ENCODE data around the gene CHRM1. TPM values are rescaled to one million over a fixed set of nuclear protein-coding genes. Genes with fewer than 3 reads are reported as not detected.

The CHRM1 gene
- total and polyA plus RNA-seq, 7 donors: 0.06 TPM; not detected in 6

DNA sequence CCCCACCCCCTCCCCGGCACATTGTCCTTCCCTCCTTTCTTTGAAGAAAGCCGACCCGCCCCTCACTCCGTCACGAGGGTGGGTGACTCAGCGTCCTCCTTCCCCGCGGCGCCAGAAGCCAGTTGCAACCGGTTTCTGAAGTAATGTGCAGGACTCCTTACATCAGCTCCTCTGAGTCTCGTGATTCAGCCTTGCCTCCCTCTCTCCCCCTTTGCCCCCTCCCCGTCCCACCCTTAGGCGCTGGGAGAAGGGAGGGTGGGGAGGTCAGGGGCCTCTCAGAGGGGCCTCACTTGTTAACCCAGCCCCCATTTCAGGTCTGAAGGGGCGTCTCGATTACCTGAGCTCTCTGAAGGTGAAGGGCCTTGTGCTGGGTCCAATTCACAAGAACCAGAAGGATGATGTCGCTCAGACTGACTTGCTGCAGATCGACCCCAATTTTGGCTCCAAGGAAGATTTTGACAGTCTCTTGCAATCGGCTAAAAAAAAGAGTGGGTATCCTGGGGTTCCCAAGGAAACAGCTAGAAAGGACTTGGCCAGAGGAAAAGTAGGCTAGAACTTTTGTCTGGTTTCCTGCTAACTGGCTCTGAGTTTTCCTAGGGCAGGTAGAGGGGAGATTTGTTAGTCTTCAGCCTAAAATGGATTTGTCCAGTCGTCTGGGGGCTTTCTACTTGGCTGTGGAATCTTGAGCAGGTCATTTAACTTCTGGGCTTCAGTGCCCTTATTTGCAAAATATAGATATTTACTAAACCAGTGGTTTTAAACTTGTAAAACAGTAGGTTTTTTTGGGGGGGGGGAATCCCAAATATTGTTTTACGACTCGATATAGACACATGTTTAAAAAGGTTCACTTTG lies 39.4 kb downstream of the CHRM1 start:
- H3K4me1 ChIP-seq: peaks cover 41% of the 10 kb centered on the region

GRCh38 chr11:62880803-62881578 lies 40.2 kb downstream of the CHRM1 start, which contains the start of gene SLC3A2:
TSS of gene SLC3A2 (plus strand) at chr11:62880896. CDS start at chr11:62881024, 128 bp downstream.
- H3K27ac ChIP-seq: peak within 1 kb of the TSS; percentile 100
- no peaks in the 10 kb centered on the region for H3K9me3 ChIP-seq
- H3K36me3 ChIP-seq (ENCODE audit: insufficient read depth in 1 of 2, low read depth in 1 of 2): peaks cover 16 to 41% of the 10 kb centered on the region in 2 donors
- peaks cover 41% of the 10 kb centered on the region for H3K4me1 ChIP-seq
- WGBS, 3 donors: 0% methylated on average over 58 to 69 of the region's 69 CpGs
- intact Hi-C loops (cut with DNase I): loop anchor here in 1 of 2 donors (2.0 kb wide), 1 partner anchor 40 kb away; no protein-coding TSS in a partner anchor
- DNase-seq (peak; percentile 91 to 95), ATAC-seq (peak; percentile 85 to 89 (median 88))
- peak; percentile 59 for TF ChIP-seq CTCF (IDR thresholded peaks at IDR 0.05)
- H3K27me3 ChIP-seq (ENCODE audit: insufficient read depth in 3 of 3, low read length in 2 of 3): no peaks in the 10 kb centered on the region
- peak within 1 kb of the TSS; percentile 99 for H3K4me3 ChIP-seq

More for the DNA sequence above, 39.4 kb downstream of the CHRM1 start:
- Histone ChIP-seq H3K36me3 (ENCODE audit: insufficient read depth in 1 of 2, low read depth in 1 of 2) (peaks cover 17 to 49% of the 10 kb centered on the region in 2 donors), H3K27ac (peak overlapping the region; percentile 100), H3K9me3 (no peaks in the 10 kb centered on the region), H3K27me3 (ENCODE audit: insufficient read depth in 3 of 3, low read length in 2 of 3) (no peaks in the 10 kb centered on the region), H3K4me3 (peak overlapping the region; percentile 99)
- WGBS, 3 donors: 6 to 9% (median 7%) methylated on average over 17 to 21 of the region's 21 CpGs
- TF ChIP-seq CTCF (IDR thresholded peaks at IDR 0.05): no peak
- intact Hi-C loops (cut with DNase I): loop anchor here in 1 of 2 donors (2.0 kb wide), 1 partner anchor 41 kb away; no protein-coding TSS in a partner anchor
- DNase-seq (peak; percentile 96 to 97), ATAC-seq (peak; percentile 79 to 85 (median 83))

DNA sequence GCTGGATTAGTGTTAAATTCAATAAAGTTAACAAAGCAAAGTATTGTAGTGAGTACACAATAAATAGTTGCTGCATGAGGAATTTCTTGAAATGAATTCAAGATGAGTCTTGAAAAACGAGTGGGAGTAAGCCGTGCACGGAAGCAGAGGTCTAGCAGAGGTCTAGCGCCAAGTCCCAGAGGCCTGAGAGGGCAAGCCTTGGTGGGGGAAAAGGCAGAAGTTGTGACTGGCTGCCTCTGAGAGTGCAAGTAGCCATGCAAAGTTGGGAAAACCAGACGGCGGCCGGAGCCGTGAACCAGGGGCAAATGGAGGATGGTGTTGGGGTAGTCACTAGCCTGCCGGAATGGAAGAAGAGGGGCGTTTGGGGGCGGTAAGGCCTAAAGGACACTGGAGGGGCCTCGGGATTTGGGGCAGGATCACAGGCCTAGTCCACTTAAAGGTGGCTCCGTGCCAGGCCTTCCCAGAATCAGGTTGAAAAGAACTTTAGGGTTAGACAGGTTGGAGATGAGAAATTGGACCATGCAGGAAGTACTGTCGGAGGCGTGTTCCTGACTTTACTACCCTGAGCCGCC lies 40.8 kb downstream of the CHRM1 start:
- Histone ChIP-seq H3K36me3 (ENCODE audit: insufficient read depth in 1 of 2, low read depth in 1 of 2) (peaks cover 16 to 34% of the 10 kb centered on the region in 2 donors), H3K27me3 (ENCODE audit: insufficient read depth in 3 of 3, low read length in 2 of 3) (no peaks in the 10 kb centered on the region), H3K9me3 (no peaks in the 10 kb centered on the region), H3K4me1 (peaks cover 41% of the 10 kb centered on the region), H3K27ac (peak overlapping the region; percentile 100), H3K4me3 (peak overlapping the region; percentile 99)
- TF ChIP-seq CTCF (IDR thresholded peaks at IDR 0.05): no peak
- WGBS, 3 donors: 0 to 1% (median 0%) methylated on average over 16 of the region's 16 CpGs
- intact Hi-C loops (cut with DNase I): loop anchor here in 1 of 2 donors (2.0 kb wide), 1 partner anchor 40 kb away; no protein-coding TSS in a partner anchor
- ATAC-seq (peak; percentile 14 to 30 (median 21)), DNase-seq (peak in 1 of 2 donors; percentile 60)

DNA sequence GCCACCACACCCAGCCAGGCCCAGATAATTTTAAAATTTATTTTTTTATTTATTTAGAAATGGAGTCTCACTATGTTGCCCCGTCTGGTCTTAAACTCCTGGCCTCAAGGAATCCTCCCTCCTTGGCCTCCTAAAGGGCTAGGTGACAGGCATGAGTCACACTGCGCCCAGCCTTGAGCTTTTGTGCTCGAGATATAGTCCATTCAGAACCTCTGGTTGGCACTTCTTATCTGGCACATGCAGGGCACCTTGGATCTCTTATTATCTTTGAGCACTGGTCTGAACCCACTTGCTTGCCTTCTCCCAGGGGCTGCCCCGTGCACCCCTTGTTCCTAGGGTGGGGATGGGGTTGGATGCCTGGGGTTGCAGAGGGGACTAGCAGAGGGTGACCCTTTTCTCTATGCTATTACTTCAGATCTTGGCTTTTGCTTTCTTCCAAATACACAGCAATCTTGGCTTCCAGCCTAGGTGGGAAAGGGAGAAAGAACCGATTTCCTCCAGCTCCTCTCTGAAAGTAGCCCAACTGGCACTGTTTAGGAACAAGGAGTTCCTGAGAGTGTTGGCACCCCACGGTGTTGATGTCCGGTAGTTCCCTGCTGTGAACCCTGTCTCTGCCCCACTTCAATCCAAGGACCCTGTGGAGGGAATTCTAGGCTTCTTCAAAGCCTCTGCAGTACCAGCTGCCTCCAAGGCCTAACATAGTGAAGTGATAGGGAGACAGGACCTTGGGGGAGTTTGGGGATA lies 41.8 kb downstream of the CHRM1 start:
- Histone ChIP-seq H3K27ac (peak overlapping the region; percentile 100), H3K27me3 (ENCODE audit: insufficient read depth in 3 of 3, low read length in 2 of 3) (no peaks in the 10 kb centered on the region), H3K4me3 (peak overlapping the region; percentile 99), H3K9me3 (no peaks in the 10 kb centered on the region), H3K4me1 (peaks cover 39% of the 10 kb centered on the region), H3K36me3 (ENCODE audit: insufficient read depth in 1 of 2, low read depth in 1 of 2) (peaks cover 12 to 25% of the 10 kb centered on the region in 2 donors)
- TF ChIP-seq CTCF (IDR thresholded peaks at IDR 0.05): no peak
- intact Hi-C loops (cut with DNase I): no loop called here
- ATAC-seq (no peak), DNase-seq (peak in 1 of 2 donors; percentile 27)
- 41 to 51% (median 41%) methylated on average over 7 of the region's 7 CpGs for WGBS, 3 donors
